AG08396 (cell line): ENCODE data around the gene SFXN2.
"Not testable (repeated sequence)": the region's sequence is repeated elsewhere in the genome, so short reads cannot be mapped to it uniquely, and the experiment has no call there.

Experiments
- DNase-seq: peaks from one replicate; pipeline ENCODE4 v3.0.0; 2012; ENCODE audit warnings: low spot score, mixed read lengths

The SFXN2 gene, protein sequence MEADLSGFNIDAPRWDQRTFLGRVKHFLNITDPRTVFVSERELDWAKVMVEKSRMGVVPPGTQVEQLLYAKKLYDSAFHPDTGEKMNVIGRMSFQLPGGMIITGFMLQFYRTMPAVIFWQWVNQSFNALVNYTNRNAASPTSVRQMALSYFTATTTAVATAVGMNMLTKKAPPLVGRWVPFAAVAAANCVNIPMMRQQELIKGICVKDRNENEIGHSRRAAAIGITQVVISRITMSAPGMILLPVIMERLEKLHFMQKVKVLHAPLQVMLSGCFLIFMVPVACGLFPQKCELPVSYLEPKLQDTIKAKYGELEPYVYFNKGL

GRCh38 chr10:102714621-102715455, at the start of gene SFXN2:
Gene SFXN2, plus strand, starts transcription at chr10:102714636. Its CDS starts 12,001 bp downstream, at chr10:102726637.
- DNase-seq, result no peak

DNA sequence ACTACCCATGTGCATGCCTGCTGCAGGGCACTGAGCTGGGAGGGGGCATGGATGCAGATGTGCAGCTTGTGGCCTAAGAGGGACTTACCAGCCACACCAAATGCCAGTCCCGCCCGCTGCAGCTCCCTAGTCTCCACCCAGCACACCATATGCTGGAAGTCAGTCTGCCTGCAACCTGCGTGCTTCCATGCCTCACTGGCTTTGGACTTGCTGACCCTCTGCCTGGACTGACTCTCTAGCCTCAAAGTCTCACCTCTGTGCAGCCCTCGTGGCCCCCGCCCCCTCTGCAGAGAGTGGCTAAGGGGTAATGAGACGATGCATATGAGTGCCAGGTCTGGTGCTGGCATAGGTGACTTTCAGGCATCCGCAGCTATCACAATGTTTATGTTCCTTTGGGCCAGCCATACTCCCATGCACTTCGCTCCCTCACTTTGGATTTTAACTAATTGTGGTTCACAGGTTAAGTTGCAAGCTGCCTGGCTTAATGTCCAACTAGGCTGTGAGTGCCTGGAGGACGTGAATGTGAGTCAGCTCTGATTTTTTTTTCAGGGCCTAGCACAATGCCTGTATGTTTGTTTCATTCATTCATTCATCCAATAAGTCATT, 48.4 kb upstream of the SFXN2 start:
- DNase-seq, result no peak

DNA sequence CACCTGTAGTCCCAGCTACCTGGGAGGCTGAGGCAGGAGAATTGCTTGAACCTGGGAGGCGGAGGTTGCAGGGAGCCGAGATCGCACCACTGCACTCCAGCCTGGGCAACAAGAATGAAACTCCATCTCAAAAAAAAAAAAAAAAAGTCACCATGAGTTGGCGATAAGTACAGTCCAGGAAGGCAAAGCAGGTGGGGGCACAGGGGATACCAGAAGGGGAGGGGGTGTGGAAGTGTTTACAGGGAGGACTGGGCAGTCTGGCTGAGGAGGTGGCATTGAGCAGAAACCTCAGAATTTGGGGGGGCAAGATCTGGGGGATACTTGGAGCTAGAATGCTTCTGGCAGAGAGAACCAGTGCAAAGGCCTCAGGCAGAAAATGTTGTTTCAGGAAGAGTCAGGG, 47.0 kb upstream of the SFXN2 start:
- not testable (repeated sequence) for DNase-seq

DNA sequence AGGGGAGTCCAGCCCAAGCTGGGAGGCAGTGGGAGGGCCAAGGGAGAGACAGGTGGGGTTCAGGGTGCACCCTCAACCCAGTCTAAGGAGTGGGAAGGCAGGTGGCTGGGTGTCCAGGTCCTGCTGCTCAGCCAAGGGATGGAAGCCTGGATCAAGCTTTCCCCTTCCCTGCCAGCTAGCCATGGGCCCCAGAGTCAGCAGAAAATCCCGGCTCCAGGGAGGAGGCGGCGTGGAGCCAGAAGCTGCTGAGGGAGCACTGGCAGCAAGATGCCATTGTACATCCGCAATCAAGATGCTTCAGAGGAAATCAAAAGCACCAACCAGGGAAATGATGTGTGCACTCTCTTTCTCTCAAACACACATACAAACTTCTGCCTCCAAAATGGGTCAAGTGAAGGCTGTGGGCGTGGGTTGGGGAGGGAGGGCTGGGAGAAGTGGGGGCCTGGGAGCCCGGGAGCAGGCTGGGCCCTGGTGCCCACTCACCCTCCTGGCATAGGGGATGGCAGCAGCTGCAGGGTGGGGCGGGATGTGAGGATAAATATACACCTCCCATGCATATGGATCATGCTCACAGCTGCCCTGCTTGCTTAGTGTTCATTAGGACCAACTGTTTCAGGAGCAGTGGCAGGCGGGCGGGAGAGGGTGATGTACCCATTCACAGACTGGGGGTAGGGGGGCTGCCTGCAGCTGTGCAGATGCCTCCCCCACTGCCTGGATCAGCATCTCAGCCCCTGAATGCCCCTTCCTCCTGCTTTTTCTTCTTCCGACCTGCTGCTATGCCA, 45.9 kb upstream of the SFXN2 start:
- DNase-seq, result no peak

GRCh38 chr10:102669206-102670064, 45.0 kb upstream of the SFXN2 start:
- DNase-seq, result peak; percentile 70

GRCh38 chr10:102670065-102670670, 44.3 kb upstream of the SFXN2 start:
- no peak for DNase-seq

DNA sequence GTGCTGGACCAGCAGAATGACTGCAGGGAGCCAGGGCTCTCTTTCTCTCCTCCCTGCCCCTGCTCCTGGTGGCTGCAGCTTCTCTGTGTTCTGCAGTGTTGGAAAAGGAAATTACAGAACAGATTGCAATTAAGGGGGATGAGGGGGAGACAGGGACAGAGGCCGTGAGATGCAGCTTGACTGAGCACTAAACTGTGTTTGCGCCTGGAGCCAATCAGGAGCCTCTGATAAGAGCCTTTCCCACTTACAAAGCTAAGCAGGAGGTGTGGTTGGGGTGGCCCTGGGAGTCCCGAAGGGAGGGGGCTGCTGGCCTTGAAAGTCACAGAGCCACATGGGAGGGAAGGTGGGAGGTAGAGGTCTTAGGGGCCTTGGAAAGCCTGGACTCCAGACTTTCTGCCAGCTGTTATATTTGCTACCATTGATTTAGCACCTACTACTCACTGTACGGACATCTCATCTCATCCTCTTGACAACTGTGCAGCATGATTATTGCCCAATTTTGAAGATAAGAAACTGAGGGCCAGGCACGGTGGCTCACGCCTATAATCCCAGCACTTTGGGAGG, 43.5 kb upstream of the SFXN2 start:
- no peak for DNase-seq

DNA sequence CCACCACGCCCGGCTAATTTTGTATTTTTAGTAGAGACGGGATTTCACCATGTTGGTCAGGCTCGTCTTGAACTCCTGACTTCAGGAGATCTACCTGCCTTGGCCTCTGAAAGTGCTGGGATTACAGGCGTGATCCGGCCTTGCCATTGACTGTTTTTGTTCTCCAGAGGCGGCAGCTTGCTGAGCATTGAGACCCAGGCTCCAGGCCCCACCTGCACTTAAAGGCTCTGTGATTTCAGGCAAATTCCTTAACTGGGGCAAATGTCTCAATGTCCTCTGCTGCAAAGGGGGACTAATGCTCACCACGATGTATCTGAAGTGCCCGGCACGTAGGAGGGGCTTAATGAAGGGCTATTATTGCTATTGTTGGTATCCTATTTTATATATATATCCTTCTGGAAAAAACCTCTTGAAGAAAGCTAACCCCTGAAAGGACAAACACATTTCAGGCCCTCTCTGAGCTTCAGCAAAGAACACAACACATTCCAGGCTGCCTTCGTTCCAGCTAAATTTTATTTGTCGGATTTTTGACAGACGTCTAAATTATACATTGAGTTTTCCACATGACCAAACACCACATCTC, 41.1 kb upstream of the SFXN2 start:
- DNase-seq, result no peak

- DNase-seq, result peak; percentile 77
These were observed 40.5 kb upstream of the SFXN2 start for GRCh38 chr10:102673819-102674511.

DNA sequence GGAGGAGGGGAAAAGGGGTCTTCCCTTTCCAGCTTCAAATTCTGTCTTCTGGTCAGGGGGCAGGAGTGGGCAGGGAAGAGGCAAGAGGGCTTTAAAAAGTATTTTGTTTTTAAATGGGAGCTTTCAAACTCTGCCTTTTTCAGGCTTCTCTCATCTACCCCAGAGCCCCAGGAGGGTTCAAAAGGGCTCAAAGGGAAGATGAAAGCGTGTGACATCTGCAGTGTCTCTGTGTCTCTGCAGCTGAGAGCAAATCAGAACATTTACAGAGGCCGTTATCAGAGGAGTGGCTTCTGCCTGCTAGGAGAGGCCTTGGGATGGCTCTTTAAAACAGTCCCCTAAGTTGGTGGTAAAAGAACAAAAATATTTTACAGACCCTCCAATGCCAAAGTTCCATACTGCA, 39.9 kb upstream of the SFXN2 start:
- DNase-seq, result peak; percentile 8

DNA sequence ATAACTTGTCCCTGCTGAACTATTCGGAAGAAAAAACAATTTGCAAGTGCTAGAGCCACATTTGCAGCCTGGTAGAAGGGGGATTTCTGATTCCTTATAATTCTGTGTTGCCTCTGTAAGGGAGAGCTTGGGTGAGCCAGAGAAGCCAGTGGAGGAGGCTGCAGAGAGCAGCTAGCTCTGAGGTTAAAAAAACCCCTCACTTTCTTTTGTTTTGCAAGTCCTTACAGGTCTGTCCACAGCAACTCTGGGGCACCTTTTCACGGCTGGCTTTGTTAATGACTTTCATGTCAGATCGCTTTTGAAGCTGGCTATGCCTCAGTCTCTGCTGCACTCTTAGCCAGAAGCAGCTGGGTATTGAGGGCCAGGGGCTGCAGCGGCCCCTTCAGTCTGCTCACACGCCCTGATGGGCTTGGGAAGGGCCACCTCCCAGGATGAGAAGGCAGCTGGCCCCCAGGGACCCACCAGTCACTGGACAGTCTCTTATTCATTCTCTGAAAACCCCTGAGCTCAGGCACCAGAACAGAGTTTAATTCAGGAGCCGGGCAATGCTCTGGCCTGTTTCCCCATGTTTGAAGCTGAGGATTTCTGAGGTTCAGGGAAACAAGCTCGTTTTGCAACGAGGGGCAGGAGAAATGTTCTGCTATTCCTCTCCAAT, 39.3 kb upstream of the SFXN2 start:
- peak; percentile 13 for DNase-seq

DNA sequence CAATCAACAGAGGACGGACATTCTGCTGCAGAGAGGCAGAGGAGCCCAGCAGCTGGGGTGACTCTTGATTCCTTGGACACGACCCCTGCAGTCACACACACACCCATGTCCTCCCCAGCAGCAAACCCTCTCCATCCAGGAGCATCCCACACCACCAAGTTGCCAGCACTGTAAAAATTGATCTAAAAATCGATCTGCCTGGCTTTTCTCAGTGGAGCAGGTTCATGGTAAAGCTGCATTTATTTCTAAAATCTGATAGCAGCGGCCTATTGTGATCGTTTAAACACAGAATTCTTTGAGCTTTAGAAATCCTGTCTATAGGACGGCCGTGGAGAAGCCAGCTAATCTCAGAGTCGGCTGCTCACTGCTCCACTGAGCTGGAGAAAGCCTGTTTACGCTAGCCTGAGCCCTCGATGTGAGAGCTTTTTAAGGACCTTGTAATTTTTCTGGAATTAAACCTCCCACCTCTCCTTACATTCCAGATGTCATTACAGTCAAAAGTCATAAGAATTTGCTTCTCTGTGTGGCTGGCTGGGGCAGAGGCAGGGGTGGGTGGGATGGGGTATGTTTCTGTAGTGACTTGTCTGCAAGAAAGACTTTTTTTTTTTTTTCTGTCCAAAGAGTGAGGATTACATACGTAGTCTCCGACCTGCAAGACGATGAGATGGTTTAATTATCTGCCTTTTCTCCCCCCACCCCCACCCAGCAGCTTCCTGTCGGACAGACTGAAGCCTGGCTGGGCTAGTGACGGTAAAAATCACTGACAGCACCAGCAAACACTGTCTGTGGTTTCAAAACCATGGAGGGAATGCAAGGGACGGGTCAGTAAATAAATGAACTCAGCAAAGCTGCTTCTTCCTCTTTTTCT, 38.5 kb upstream of the SFXN2 start:
- peak; percentile 73 for DNase-seq

- DNase-seq, result peak; percentile 5
These were observed 37.7 kb upstream of the SFXN2 start for GRCh38 chr10:102676534-102677315.

- no peak for DNase-seq
These were observed 36.9 kb upstream of the SFXN2 start for GRCh38 chr10:102677331-102678067.

DNA sequence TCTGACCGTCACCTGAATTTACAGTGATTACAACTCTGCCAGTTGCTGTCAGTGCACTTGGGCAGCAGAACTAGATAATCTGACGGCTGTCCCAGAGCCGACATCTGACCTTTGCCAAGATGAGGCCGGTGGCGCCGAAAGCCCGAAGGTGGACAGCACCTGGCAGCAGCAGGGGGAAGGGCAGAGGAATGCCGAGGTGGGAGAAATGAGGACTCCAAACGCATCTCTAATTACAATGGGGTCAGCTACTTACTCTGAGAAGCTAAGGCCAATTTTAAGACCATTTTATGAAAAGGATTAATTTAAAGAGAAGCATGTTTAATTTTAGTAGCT, 36.4 kb upstream of the SFXN2 start:
- DNase-seq, result no peak

- DNase-seq, result peak; percentile 68
These were observed 35.6 kb upstream of the SFXN2 start for GRCh38 chr10:102678842-102679289.
